ENCODE results near the gene ALDH3B1.

ALDH3B1 gene

DNA sequence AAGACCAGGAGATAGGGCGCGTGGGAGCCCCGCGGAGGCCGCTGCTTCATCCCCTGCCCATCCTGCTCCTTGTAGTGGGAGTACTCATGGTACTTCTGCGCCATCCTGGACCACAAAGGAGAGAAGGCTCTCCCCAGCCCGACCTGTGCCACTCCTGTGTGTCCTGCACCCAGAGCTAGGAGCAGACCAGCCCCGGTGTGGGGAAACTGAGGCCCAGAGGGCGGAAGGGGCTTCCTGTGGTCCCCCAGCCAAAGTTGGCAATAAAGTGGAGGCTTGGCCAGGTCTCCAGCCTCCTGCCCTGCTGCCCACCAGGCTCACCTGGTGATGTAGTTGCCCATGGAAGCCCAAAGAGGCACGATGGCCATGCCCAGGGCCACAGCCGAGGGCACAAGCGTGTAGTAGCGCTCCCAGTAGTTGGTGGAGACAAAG is 10.9 kb upstream of the ALDH3B1 start:
- Histone ChIP-seq H3K9ac (ENCODE audit: low read depth, low read length) (no peak overlapping the region), H3K4me1 (ENCODE audit: control insufficient read depth, insufficient read depth, low read length) (peaks cover 6% of the 10 kb centered on the region; the same call in 1 of the 2 replicates), H3K27ac (ENCODE audit: low read depth, low read length) (no peak overlapping the region), H3K9me3 (ENCODE audit: control insufficient read depth, insufficient read depth, low read length) (no peaks in the 10 kb centered on the region), H3K36me3 (ENCODE audit: control insufficient read depth, insufficient read depth, low read length) (no peaks in the 10 kb centered on the region), H3K27me3 (ENCODE audit: control insufficient read depth, insufficient read depth, low read length) (peaks cover 6% of the 10 kb centered on the region; the same call in 1 of the 2 replicates), H3K4me3 (ENCODE audit: low read depth, low read length) (no peak overlapping the region)

DNA sequence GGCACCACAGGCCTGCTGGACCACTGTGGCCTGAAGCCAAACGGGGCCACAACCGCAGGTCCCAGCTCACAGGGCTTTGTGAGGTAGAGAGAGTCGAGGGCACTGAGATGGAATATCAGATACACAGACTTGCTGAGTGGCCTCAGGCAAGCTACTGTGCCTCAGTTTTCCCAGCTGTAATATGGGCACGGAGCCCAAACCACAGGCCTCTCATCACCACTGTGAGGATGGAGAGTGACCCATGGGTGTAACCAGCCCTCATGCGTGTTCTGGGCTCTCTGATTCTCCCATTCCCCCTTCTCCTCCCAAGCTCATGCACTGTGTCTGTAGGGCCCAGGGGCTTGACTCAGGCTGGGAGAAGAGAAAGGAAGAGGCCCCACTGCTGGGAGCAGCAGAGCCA is 10.4 kb upstream of the ALDH3B1 start:
- no peaks in the 10 kb centered on the region for H3K9me3 ChIP-seq (ENCODE audit: control insufficient read depth, insufficient read depth, low read length)
- H3K4me3 ChIP-seq (ENCODE audit: low read depth, low read length): no peak overlapping the region
- H3K27ac ChIP-seq (ENCODE audit: low read depth, low read length): no peak overlapping the region
- no peak overlapping the region for H3K9ac ChIP-seq (ENCODE audit: low read depth, low read length)
- H3K27me3 ChIP-seq (ENCODE audit: control insufficient read depth, insufficient read depth, low read length): peaks cover 6% of the 10 kb centered on the region; the same call in 1 of the 2 replicates
- H3K36me3 ChIP-seq (ENCODE audit: control insufficient read depth, insufficient read depth, low read length): no peaks in the 10 kb centered on the region
- peaks cover 9% of the 10 kb centered on the region; the same call in 1 of the 2 replicates for H3K4me1 ChIP-seq (ENCODE audit: control insufficient read depth, insufficient read depth, low read length)

DNA sequence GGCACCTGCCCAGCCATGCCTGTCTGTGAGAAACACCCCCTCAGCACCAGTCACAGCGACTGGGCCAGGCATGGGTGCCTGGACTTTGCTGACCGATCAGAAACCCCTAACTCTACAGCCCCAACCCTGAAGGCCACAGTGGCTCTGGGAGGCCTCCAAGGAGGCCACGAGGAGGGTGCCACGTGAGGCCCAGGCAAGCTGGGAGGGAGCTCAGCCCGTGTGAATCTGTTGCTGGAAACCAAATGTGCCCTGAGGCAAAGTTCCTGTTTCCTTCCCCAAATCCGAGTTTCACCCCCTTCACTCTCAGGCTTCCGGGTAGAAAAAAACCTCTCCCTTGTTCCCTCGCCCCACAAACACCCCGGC is 7.6 kb upstream of the ALDH3B1 start:
- Histone ChIP-seq H3K4me3 (ENCODE audit: low read depth, low read length) (peak overlapping the region; percentile 55; the same call in 1 of the 2 replicates), H3K27ac (ENCODE audit: low read depth, low read length) (no peak overlapping the region), H3K9ac (ENCODE audit: low read depth, low read length) (no peak overlapping the region), H3K27me3 (ENCODE audit: control insufficient read depth, insufficient read depth, low read length) (peaks cover 6% of the 10 kb centered on the region; the same call in 1 of the 2 replicates), H3K9me3 (ENCODE audit: control insufficient read depth, insufficient read depth, low read length) (no peaks in the 10 kb centered on the region), H3K36me3 (ENCODE audit: control insufficient read depth, insufficient read depth, low read length) (no peaks in the 10 kb centered on the region), H3K4me1 (ENCODE audit: control insufficient read depth, insufficient read depth, low read length) (peaks cover 5% of the 10 kb centered on the region; the same call in 1 of the 2 replicates)

DNA sequence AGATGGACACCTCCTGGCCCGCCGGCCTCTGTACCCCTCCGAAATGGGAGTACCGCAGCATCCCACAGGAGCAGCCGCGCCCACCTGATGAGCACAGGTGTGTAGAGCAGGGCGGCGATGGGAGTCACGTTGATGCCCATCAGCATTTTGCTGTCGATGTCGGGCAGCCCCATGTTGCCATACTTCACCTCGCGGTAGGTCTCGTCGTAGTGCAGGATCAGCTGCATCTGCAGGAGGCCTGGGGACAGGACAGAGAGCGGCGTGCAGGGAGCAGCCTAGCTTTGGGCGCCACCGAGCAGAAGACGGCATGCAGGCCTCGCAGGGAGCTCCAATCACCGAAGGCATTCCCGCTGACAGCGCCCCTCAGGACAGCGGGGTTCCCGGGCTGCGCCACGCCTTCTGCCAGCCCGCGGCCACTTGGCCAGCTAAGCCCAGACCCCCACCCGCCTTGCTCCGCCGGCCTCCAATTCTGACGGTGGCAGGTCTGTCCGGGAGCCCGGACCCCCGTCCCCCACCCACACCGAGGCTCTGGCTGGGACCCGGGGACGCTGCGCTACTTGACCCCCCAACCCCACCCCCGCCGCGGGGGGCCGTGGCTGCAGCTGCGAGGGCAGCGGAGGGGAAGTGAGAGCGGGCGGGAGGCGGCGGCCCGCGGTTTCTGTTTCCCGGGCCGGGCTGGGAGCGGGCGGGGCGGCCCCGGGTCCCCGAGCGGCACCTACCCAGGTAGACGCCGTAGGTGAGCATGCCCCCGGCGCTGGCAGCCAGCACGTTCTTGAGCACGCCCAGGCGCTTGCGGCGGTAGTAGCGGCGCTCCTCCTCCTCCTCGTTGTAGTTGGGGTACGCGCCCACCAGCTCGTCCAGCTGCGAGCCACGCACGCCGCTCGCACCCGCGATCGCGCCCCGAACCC is 6.9 kb upstream of the ALDH3B1 start:
- no peaks in the 10 kb centered on the region for H3K36me3 ChIP-seq (ENCODE audit: control insufficient read depth, insufficient read depth, low read length)
- H3K4me3 ChIP-seq (ENCODE audit: low read depth, low read length): peak overlapping the region; percentile 55
- H3K27me3 ChIP-seq (ENCODE audit: control insufficient read depth, insufficient read depth, low read length): peaks cover 6% of the 10 kb centered on the region; the same call in 1 of the 2 replicates
- no peaks in the 10 kb centered on the region for H3K9me3 ChIP-seq (ENCODE audit: control insufficient read depth, insufficient read depth, low read length)
- H3K9ac ChIP-seq (ENCODE audit: low read depth, low read length): no peak overlapping the region
- peaks cover 5% of the 10 kb centered on the region; the same call in 1 of the 2 replicates for H3K4me1 ChIP-seq (ENCODE audit: control insufficient read depth, insufficient read depth, low read length)
- H3K27ac ChIP-seq (ENCODE audit: low read depth, low read length): no peak overlapping the region

DNA sequence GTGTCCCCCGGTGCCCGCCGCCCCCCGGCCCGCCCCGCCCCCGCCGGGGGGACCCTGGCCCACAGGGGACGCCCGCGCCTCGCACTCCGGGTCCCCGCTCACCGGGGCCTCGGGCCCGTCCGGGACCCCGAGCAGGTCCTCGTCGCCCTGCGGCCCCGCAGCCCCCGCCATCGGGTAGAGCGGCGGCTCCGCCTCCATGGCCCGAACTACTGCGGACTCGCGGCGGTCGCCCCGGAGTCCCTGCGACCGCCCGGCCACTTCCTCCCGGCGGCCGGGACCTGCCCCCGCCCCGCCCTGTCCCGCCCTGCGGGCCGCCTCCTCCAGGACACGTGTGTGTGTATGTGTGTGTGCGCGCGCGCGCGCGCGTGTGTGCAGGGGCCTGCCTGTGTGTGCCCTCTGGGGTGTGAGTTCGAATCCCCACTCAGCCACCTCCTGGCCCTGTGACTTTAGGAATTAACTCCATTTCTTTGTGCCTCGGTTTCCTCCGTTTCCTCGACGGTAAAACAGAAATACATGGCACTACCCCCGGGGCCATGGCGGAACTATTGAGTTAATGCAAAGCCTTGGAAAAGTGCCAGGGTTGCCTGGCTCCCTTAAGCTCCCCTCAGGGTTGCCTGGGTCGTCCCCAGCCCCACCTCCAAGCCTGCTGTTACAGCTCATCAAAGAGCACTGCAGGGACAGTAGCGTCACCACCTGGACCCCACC is 6.1 kb upstream of the ALDH3B1 start, which contains the start of gene UNC93B1:
Gene UNC93B1 (minus strand): TSS at position 252 of the 705 bp plus-strand sequence. CDS start 54 bp downstream, at position 198.
- Histone ChIP-seq H3K36me3 (ENCODE audit: control insufficient read depth, insufficient read depth, low read length) (no peaks in the 10 kb centered on the region), H3K4me1 (ENCODE audit: control insufficient read depth, insufficient read depth, low read length) (peaks cover 5% of the 10 kb centered on the region; the same call in 1 of the 2 replicates), H3K4me3 (ENCODE audit: low read depth, low read length) (peak within 1 kb of the TSS; percentile 55), H3K9me3 (ENCODE audit: control insufficient read depth, insufficient read depth, low read length) (no peaks in the 10 kb centered on the region), H3K9ac (ENCODE audit: low read depth, low read length) (no peak within 1 kb of the TSS), H3K27ac (ENCODE audit: low read depth, low read length) (no peak within 1 kb of the TSS), H3K27me3 (ENCODE audit: control insufficient read depth, insufficient read depth, low read length) (peaks cover 6% of the 10 kb centered on the region; the same call in 1 of the 2 replicates)

DNA sequence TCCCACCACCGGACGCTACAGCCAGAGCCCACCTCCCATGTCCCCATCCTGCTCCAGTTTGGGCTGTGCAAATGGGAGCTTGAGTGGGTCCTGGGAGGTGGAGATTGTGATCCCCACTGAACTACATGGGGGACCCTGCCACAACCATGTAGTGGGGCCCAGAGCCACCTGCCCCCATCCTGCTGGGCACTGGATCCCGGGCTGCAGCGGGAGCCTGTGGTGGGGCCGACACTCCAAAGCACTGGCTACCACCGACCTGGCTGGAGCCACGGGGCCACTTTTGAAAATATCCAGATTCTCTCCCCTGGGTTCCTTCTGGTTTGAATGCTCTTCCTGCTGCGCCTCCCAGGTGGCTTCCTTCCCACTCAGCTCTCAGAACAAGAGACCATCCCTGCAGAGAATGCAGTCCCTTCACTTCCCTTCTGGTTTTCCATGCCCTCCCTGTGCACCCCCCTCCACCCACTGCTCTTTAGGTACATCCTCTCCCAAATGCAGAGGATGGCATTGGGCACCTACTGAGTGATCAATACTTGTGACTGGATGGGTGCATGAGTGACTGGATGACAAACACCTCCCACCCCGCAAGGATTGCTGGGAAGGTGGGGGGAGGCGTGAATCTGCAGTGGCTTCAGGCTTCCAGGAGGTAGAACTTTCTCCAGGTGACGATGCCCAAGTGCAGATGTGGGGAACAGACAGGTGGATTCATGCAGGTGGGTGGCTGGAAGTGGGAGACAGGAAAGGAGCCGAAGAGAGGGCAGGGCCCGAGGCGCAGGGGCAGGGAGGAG is 5.4 kb upstream of the ALDH3B1 start:
- Histone ChIP-seq H3K4me1 (ENCODE audit: control insufficient read depth, insufficient read depth, low read length) (peaks cover 7% of the 10 kb centered on the region), H3K36me3 (ENCODE audit: control insufficient read depth, insufficient read depth, low read length) (no peaks in the 10 kb centered on the region), H3K27ac (ENCODE audit: low read depth, low read length) (no peak overlapping the region), H3K27me3 (ENCODE audit: control insufficient read depth, insufficient read depth, low read length) (peaks cover 6% of the 10 kb centered on the region; the same call in 1 of the 2 replicates), H3K4me3 (ENCODE audit: low read depth, low read length) (peak overlapping the region; percentile 55), H3K9me3 (ENCODE audit: control insufficient read depth, insufficient read depth, low read length) (no peaks in the 10 kb centered on the region), H3K9ac (ENCODE audit: low read depth, low read length) (no peak overlapping the region)

DNA sequence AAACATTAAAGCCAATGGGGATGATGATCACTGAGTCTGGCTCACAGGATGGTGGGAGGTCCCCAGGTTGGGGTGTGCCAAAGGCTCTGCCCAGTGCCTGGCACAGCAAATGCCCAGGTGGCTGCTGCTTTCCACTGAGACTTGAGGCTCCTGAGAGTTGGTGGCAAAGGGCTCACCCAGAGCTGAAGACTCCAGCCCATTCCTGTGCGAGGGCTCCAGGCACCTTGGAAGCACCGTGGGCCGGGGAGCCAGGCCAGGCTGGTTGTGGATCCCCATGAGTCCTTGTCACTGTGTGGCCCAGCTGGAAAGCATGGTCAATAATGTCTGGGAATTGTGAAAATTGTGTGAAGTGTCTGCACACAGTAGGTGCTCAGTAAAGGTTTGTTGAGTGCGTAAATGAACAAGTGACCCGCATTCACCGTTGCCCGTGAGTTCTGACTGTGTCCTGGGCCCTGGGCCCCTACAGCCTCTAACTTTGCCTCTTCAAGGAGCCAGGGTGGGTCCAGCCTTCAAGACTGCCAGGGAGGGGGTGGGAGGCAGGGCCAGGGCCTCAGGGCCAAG is 3.4 kb upstream of the ALDH3B1 start:
- Histone ChIP-seq H3K4me3 (ENCODE audit: low read depth, low read length) (no peak overlapping the region), H3K27ac (ENCODE audit: low read depth, low read length) (no peak overlapping the region), H3K9ac (ENCODE audit: low read depth, low read length) (no peak overlapping the region), H3K27me3 (ENCODE audit: control insufficient read depth, insufficient read depth, low read length) (peaks cover 6% of the 10 kb centered on the region; the same call in 1 of the 2 replicates), H3K9me3 (ENCODE audit: control insufficient read depth, insufficient read depth, low read length) (no peaks in the 10 kb centered on the region), H3K4me1 (ENCODE audit: control insufficient read depth, insufficient read depth, low read length) (peaks cover 20% of the 10 kb centered on the region), H3K36me3 (ENCODE audit: control insufficient read depth, insufficient read depth, low read length) (no peaks in the 10 kb centered on the region)

DNA sequence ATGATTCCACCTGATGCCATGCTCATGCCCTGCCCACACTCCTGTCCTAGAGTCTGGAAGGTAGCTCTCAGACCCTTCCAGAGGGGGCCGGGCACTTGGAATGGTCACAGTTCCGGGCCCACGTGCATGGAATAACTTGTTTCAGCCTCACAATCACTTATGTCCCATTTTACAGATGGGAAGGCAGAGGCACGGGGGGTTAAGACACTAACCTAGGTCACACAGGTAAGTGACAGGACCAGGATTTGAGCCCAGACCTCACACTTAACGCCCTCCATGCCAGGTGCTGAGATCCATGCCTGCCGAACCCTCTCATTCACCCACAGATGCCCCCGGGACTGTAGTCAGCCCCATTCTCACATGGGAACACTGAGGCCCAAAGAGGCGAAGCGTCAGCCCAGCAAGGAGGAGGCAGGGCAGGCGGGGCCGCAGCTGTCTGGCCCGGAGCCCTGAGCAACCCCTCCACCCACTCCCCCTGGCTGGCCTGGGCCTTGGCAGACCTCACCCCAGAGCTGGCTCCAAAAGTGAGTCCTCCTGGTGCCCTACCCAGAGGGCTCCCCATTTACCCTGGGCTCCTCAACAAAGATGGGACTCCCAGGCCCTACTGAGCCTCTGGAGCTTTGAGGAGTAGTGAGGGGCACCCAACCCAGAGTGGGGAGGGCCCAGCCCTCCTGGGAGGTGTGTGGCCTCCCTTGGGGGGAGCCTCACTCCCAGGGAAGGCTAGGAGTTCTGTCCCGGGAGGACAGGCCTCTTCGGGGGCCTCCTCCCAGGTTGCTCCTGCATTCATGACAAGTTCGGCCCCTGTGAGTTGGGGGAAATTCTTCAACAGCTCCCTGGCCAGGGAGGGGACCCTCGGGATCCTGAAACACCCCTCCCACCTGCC is 2.4 kb upstream of the ALDH3B1 start:
- Histone ChIP-seq H3K9ac (ENCODE audit: low read depth, low read length) (no peak overlapping the region), H3K4me1 (ENCODE audit: control insufficient read depth, insufficient read depth, low read length) (peaks cover 20% of the 10 kb centered on the region), H3K4me3 (ENCODE audit: low read depth, low read length) (no peak overlapping the region), H3K27me3 (ENCODE audit: control insufficient read depth, insufficient read depth, low read length) (peaks cover 3% of the 10 kb centered on the region; the same call in 1 of the 2 replicates), H3K27ac (ENCODE audit: low read depth, low read length) (no peak overlapping the region), H3K9me3 (ENCODE audit: control insufficient read depth, insufficient read depth, low read length) (no peaks in the 10 kb centered on the region), H3K36me3 (ENCODE audit: control insufficient read depth, insufficient read depth, low read length) (no peaks in the 10 kb centered on the region)

DNA sequence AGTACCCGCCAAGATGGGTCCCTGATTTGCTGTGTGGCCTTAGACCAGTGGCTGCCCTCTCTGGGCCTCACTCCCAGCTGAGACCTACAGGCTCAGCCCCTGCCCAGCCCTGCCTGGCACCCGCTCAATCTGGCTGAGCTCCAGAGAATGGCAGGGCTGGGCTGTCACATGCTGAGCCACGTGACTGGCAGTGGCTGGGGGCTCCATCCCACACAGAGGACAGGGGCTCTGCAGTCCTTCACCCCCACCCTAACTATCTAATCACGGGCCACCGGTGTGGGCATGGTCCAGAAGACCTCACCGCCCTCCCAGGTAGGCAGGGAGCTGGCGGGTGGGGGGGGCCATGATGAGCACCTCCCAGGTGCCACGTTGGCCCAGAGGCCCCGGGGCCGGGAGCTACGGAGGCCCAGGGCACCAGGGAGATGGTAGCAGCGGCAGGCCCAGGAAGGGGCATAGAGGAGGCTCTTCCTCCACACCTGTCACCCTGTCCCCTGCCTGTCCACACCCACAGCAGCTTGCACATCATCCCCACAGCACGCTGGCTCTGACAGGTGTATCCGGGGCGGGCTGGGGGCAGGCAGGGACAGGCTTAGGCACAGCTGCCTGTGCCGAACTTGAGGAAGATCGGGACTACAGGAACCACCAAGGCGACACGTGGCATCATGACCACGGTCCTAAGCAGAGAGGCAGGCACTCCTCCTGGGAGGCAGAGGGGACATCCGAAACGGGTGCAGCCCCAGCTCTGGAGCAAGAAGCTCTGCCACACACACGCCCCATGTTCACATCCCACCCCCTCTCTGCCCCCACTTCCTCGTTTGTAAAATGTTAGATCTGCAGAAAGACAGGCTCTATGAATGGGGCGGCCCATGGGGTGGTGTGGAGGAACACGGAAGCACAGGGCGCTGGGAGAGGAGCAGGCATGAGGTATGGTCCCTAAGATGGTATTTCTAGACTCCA is 1.5 kb upstream of the ALDH3B1 start:
- Histone ChIP-seq H3K27ac (ENCODE audit: low read depth, low read length) (no peak overlapping the region), H3K4me3 (ENCODE audit: low read depth, low read length) (no peak overlapping the region), H3K9ac (ENCODE audit: low read depth, low read length) (no peak overlapping the region), H3K4me1 (ENCODE audit: control insufficient read depth, insufficient read depth, low read length) (peaks cover 20% of the 10 kb centered on the region), H3K9me3 (ENCODE audit: control insufficient read depth, insufficient read depth, low read length) (no peaks in the 10 kb centered on the region), H3K27me3 (ENCODE audit: control insufficient read depth, insufficient read depth, low read length) (no peaks in the 10 kb centered on the region), H3K36me3 (ENCODE audit: control insufficient read depth, insufficient read depth, low read length) (no peaks in the 10 kb centered on the region)
